ENCODE data around the gene RNASE8.
A peak's percentile ranks its signal among the peaks of the same experiment; 100 is the strongest.

Gene RNASE8

DNA sequence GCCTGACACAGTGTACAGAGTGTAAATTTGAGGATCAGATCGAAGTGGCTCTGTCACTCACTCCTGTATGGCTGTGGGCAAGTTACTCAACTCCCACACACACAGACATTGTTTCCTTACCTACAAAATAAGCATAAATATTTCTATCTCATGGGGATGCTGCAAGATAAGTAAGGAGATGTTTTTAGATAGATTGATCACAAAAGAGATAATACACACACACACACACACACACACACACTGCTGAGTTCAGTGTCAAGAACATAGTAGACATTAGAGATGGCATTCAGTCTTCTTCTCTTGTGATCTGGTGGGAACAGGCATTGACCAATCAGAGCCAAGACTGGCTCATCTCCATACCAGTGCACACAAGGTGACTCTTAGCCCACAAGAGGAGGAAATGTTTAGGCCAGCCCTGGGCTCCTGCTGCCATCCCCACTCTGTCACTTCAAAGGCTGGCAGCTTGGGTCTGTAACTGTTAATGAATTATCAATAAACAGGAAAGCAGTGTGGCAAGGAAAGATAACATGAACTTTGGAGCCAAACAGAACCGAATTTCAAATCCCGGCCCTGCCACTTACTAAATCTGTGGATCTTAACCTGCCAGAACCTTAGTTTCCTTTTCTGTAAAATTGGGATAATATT lies 3.4 kb upstream of the RNASE8 start:
- no peak for DNase-seq

DNA sequence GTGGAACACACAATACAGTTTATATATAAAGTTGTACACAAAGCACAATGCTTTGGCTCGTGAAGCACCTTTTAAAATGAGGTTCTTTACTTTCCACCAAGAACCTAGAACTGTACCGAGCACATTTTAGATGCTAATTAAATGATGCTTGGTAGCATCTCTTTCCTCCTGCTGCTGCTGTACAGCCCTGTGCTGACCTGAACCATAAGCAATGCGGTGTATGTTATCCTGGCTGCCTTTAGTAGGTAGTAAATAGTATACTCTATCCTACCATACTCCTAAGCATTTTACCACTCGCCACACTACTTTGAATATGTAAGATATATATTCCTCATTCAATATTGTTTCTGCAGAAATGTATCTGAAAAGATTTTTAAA lies 2.9 kb upstream of the RNASE8 start:
- no peak for DNase-seq

GRCh38 chr14:21055432-21056117 lies 2.0 kb upstream of the RNASE8 start:
- no peak for DNase-seq

- no peak for DNase-seq
Measured at GRCh38 chr14:21056520-21057163, 980 bp upstream of the RNASE8 start.

GRCh38 chr14:21058903-21059302 lies 1.3 kb downstream of the RNASE8 start:
- DNase-seq, result no peak

GRCh38 chr14:21059842-21060613 lies 2.4 kb downstream of the RNASE8 start:
- no peak for DNase-seq

DNA sequence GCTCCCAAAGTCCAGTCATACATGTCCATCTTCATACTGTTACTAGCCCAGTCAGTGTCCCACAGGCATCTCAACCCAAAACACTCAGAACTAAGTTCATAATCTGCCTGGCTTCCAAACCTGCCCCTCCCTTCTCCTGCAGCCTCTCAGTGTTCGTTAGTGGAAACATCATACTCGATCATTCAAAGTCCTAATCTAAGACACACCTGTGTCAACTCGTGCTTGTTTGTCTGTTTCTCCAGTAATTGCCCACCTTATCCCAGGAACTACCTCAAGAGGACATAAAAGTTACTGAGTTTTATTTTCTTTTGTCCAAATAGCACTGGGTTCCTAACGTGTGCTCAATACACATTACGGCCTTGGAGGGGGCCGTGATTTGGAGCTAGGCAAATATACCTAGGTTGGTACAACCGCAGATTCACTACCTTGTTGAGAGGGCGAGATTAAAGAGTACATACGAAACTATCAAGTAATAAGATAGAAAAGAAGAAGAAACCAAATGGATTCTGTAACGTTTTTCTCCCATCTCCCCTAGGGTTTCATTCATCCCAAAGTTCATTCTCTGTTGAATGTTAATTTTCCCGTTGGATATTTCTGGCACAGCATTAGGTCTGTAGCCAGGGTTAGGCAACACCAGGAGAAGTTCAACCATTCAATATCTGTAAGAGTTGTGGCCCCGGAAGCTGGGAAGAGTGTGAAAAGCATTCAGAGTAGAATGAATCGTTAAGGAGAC lies 3.2 kb downstream of the RNASE8 start:
- no peak for DNase-seq

DNA sequence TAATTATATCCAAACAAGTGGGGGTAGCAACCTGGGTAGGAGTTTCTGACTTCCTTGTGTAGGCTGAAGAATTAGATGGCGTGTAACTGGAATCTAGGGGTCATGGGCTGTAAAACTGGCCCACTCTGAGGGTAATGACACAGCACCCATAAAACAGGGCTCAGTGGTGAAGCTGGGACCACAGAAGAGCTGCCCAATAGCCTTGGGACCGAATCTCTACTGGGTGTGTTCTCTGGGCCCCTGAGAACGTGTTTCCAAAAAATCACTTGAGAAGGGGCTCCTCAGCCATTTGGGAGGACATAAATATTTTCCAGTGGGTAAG lies 3.7 kb downstream of the RNASE8 start:
- DNase-seq, result no peak

GRCh38 chr14:21063479-21063878 lies 5.9 kb downstream of the RNASE8 start:
- DNase-seq, result no peak

DNA sequence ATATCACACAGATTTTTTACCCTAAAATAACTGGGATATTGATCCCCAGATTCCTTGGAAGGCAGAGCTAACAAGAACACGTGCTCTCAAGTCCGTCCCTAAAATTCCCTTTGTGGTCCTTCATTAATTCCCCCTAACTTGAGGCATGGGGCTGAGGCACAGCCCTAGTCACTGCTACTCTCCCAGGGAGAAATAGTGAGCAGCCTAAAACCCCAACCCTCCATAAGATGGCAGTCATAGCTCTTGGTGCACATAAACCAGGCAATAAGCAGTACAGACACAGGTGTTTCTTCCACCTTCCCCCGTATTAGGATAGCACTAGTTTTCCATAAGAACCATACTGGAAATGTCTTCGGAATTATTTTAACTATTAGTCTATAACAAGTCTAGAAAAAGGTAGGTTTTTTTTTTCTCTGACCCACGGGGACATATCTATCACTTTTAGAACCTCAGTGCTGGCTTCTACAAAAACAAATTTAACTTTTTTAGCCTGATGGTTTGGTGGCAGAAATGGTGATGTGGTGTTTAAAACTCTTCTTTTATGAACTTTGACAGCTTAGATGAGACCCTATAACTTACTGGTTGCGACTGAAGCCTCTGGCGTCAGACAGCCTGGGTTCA lies 9.4 kb downstream of the RNASE8 start:
- no peak for DNase-seq

DNA sequence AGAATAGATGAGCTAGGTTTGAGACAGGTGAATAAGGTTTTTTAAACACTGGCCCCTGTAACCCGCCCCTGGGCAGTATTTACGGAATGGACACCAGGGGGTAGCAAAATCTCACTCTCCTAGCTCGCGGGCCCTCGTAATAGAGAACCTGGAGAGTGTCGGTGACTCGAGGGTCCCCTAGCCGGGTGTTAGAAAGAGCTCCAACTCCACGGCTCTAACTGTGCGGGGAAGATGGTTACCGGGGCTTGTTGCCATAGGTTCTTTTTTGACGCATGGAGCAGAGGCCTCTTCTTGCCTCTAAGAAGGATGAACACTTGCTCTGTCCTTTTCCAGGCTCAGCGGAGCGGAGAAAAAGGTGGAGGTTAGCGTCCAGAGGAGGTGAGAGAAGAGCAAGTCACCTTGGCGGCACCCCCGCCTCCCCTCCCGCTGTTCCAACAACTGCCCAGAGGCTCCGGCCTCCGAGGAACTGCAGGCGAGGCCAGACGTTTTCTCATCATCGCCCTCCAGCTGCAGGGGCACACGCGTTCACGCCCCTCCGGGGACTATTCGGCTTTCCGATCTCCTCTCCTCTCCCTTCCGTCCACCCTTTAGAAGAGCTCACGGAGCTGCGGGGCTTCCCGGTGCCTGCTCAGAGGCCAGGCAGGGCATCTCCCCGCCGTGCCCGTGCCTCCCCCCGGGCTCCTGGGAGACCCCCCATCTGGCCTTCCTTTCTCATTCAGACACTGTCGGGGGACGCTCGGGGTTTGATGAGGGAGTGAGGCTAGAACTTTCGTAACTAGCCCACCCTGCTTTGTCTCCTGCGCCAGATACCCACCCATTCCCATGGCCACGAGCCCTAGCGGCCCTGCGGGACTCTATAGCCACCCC lies 11.1 kb downstream of the RNASE8 start:
- peak; percentile 55 for DNase-seq

DNA sequence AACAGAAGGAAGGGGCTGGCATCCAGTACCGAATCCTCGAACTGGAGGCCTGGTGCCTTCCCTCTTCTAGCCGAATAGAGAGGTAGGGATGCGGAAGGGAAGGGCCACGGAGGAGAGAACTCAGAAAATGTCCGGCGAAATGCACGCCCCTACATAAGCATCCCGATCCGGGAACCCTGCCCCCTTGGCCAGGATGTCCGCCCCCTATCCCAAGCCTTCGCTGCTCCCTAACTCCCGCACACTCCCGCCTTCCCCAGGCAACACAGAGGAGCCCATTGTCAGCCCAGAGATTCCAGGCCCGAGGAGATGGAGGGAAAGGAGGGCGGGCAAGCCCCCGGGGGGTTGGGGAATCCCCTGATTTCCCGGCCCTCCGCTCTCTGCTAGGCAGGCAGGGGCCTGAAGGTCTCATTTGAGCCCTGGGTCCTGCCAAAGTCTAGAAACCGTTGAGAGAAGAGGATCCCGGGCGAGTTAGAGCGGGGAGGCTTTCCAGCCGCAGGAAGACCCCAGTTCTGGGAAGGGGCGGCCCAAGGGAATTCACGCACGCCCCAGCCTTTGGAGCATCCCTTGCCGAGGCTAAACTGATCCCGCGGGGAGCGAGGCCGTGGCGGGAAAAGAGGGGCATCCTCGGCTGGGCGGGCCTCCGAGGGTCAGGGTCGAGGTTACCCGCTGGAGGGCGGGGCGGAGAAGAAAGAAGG lies 11.9 kb downstream of the RNASE8 start:
- DNase-seq, result no peak

- DNase-seq, result peak; percentile 56
Measured at GRCh38 chr14:21070083-21070609, 12.5 kb downstream of the RNASE8 start, which contains the start of gene ARHGEF40. Gene ARHGEF40, plus strand, starts transcription at chr14:21070304. Its CDS starts 93 bp downstream, at chr14:21070397.

DNA sequence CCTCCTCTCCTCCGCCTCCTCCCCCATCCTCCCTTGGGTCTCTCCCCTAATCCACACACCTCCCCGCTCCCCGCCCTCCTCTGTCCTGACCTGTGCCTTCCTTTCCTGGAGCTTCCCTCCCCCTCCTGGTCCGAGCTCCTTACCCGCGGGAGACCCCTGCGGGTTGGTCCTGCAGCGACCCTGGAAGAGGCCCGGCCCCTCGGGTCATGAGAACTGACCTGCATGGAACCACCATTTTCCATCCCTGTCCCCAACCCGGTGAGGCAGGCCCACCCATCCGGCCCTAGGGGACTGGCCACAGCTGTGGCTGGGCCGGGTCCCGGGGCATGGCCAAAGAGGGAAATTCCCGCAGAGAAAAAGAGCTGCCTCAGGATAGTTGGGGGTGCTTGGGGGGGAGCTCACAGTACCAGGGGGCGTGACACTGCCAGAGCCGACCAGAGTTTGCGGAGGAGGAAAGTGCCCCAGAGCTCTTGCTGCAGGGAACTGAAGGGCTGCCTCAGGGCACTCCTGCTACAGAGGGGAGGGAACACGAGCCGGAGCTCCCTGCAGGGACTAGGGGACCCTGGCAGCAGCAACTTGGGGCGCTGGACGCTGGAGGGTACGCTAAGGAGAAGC lies 13.1 kb downstream of the RNASE8 start:
- no peak for DNase-seq

DNA sequence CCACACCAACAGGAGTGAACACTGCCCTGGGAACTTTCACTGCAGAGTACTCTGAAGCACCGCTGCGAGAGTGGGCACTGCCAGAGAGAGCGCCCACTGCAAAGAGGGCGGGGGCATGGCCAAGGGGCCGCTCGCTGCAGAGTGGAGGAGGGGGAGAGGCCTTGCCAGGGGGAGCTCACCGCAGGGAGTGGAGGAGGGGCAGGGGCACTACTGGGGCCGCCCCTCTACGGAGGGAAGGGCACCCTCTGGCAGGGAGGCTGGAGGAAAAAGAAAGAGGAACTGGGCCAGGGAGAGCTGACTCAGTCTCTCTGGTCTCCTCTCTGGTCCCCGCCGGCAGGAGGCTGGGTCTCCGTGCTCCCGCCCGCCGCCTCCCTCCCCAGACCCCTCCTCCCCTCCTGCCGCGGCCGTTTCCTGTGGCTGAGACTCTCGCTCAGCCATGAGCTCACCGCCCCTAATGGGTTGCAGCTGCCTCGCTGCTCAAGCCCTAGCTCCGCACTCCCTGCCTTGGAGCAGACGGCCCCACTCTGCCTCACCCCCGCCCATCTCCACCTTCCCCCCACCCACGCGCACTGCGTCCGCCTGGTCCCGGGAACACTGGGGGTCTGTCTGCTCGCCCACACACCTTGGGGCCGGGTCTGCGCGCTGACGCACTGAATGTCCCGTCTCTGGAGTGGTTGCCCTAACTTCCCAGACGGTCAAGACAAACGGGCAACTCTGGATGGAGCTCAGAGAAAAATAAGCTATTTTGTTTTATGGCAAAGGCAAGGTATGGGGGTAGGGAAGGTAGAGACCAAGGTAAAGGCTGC lies 13.8 kb downstream of the RNASE8 start:
- peak; percentile 78 for DNase-seq

DNA sequence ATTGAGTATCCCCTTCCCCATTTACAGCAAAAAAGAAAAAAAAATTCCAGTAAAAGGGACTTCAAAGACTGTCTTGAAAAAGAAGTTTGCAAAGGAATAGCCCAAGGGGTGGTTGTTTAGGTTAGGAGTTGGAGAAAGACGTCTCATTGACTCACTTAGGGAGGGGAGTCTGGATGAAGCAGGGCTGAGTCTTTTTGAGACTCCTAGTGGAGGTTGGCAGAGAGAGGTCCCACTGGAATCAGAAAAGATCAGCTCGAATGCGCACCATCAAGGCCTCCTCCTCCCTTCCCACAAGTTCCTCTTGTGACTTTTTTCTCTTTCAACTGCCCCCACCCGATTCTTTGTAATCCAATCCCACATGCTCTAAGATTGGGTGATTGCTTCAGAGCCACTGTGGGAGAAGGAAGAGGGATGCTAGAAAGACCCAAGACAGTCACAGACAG lies 14.4 kb downstream of the RNASE8 start:
- no peak for DNase-seq

GRCh38 chr14:21072781-21073339 lies 15.2 kb downstream of the RNASE8 start:
- peak; percentile 50 for DNase-seq

DNA sequence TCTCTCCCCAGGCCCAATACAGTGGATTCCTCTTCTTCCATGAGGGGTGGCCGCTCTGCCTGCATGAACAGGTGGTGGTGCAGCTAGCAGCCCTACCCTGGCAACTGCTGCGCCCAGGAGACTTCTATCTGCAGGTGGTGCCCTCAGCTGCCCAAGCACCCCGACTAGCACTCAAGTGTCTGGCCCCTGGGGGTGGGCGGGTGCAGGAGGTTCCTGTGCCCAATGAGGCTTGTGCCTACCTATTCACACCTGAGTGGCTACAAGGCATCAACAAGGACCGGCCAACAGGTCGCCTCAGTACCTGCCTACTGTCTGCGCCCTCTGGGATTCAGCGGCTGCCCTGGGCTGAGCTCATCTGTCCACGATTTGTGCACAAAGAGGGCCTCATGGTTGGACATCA lies 16.3 kb downstream of the RNASE8 start:
- DNase-seq, result no peak
